HG03442 (cell line): ENCODE results near the gene RAB31.

ENCODE experiments used
- ATAC-seq: cut with Tn5 transposase; IDR thresholded peaks from one replicate; pipeline ENCODE4 v1.9.1; 2021; ENCODE audit warnings: mild to moderate bottlenecking, moderate library complexity; ENCODE audit not compliant: unreplicated experiment

Gene RAB31

DNA sequence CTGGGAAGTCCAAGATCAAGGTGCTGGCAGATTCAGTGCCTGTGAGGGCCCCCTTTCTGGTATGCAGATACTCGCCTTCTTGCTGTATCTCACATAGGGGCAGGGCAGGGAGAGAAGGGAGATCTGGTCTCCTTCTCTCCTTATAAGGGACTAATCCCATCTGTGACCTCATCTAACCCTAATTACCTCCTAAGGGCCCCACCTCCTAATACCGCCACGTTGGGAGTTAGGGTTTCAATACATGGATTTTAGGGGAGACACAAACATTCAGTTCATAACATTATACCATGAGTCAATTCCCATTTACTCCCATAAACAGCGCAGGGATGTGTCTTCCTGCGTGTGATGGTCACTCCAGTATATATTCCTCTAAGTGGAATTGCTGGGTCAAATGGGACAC is 103.9 kb downstream of the RAB31 start:
- no peak for ATAC-seq

DNA sequence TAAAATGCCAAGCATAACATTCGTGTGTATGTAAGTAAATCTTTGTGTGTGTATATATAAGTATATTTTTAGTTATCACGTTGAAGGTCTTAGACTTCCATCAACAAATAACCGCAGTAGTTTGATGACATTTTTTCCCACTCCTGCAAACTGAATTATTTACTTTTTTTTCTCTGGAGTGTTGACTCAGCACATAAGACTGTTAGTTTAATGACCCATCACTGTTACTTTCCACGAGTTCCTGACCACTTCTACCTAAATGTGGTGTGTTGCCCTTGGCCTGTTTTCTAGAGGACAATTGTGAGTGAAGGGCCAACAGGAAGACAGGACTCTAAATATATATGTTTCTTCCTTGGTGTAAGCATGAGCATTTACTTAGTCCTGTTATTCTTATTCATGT is 106.3 kb downstream of the RAB31 start:
- no peak for ATAC-seq

DNA sequence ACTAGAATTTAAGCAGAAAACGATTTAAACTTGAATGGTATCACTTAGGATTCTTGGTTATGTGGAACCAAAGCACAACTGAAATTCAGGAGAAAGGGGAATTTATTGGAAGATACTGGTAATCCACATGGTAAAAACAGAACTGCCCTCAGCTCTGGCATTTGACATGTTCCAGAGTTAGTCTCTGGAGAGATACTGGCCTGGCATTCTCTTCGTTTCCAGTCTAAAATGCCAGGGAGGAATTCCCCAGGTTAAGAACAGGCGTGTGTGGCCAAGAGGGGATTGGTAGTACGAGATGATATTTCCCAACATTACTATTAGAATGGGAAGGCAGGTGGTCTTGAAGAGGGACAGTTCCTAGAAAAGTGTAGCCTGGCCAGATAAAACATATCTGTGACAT is 109.2 kb downstream of the RAB31 start:
- no peak for ATAC-seq

DNA sequence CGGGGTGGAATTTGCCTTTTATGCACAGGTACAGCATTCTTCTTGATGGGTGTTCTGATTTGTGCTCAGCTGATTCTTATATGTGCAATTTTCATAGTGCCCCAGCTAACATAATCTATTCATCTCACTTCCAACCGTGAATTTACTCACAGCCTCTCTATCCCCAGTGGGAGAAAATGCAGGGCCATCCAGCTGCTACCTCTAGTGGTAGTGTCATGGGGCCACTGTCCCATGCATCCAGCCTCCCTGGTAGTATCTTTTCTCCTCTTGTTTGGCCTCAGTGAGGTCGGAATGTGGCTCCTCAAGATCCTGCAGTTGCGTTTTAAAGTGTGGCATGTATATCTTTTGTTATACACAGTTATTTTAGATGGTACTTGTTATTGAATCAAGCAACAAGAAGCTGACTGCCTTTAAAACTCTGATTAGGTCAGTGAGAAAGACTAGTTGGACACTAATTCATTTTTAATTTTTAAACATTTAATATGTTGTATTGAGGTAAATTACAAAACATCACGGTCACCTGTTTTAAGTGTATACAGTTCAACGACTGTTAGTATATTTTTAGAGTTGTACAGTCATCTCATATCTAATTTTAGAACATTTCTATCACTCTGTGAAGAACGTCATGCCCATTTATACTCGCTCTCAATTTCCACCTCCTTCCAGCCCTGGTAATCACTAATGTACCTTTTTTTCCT is 109.8 kb downstream of the RAB31 start:
- no peak for ATAC-seq

DNA sequence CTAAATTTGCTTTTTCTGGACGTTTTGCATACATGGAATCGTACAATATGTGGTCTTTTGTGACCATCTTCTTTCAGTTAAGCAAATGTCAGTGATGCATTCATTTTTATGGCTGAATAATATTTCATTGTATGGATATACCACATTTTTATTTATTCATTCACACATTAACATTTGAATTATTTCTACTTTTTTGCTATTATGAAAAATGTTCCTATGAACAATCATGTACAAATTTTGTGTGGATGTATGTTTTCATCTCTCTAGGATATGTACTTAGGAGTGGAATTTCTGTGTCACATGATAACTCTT is 110.3 kb downstream of the RAB31 start:
- no peak for ATAC-seq

DNA sequence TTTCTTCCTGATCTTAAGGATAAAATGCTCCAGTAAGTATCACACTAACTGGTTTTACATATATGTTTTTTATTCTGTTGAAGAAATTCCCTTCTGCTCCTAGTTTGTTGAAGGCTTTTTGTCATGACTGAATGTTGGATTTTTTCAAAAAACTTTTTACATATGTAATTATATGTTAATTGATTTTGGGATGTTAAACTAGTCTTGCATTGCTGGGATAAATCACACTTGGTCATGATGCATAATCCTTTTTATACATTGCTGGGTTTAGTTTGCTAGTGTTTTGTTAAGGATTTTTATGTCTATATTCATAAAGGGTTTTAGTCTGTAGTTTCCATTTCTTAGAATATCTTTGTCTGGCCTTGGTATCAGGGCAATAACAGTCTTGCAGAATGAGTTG is 112.0 kb downstream of the RAB31 start:
- no peak for ATAC-seq

DNA sequence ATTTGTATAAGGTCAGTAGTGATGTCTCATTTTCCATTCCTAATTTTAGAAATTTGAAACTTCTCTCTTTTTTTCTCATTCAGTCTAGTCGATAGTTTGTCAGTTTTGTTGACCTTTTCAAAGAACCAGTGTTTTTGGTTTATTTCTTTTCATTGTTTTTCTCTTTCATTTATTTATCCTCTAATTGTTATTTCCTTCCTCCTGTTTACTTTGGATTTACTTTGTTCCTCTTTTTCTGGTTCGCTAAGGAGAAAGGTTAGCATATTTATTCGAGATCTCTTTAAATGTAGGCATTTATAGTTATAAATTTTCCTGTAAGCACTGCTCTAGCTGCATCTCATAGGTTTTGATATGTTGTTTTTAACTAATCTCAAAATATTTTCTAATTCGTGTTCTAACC is 112.6 kb downstream of the RAB31 start:
- no peak for ATAC-seq

DNA sequence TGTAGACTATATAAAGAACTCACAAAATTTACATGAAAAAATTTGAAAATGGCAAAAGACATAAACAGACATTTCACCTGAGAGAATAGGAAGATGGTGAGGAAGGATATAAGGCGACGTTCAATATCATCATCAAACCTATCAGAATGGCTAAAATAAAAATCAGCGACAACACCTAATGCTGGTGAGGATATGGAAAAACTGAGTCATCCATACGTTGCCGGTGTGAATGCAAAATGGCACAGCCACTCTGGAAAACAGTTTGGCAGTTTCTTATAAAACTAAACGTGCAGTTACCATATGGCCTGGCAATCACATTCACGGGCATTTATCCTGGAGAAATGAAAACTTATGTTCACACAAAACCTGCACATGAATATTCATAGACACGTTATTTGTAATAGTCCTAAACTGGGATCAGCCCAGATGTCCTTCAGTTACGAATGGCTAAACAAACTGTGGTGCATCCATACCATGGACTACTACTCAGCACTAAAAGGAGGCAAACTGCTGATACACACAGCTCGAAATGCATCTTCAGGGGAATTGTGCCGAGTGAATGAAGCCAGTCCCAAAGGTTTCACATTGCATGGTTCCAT is 114.6 kb downstream of the RAB31 start:
- ATAC-seq, result no peak

DNA sequence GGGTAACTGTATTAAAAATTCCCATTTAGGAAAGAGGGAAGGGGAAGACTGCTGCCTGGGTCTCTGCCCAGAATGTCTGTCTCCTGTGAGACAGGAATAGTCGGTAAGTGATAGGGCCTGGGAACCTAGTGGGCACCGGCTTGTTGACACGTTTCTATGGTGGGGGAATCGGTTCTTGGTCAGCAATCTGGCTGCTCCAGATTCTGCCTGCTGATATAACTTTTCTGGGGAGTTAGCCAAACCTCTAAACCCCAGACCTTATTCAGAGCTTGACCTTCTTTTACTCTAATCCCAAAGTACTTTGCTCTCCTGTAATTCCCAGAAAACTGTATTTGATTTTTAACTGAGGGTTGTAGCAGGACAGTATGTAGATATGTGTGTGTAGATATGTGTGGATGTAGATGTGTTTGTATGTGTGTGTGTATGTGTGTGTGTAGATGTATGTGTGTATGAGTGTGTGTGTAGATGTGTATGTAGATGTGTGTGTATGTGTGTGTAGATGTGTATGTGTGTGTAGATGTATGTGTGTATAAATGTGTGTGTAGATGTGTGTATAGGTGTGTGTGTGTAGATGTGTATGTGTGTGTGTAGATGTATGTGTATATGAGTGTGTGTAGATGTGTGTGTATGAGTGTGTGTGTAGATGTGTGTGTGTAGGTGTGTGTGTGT is 115.8 kb downstream of the RAB31 start:
- no peak for ATAC-seq

DNA sequence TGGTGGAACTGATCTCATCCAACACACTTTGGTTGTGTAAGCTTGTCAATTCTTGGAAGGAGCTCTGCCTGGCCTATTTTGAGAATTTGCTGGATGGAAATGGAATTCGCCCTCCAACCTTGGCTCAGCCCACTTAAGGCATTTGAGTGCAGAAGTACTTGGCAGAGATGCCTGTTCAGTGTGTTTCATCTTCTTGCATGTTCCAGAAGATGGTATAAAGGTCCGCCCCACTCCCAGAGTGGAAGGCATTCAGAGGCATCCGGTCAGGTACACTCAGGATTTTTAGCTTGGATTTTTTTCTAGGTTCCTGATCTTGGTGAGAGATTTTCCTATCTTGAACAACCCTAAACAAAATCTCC is 116.4 kb downstream of the RAB31 start:
- ATAC-seq, result no peak

DNA sequence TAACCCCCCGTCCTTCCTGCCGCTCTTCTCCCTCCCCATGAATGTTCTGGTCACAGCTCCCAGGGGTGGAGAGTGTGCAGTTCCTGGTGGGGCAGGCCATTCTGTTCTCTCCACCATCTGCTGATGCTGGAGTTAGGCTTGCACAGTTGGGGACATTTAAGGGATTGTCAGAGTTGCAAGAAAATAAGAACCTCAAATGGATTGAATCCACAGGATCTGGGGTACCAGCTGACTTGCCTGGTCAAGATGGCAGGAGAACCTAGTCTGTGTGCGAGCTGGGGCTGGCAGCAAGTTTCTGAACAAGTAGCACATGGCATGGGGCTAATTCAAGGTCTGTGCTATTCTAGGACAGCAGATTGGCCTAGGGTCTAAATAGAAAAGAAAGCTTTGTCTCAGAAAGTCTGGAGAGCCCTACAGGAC is 116.9 kb downstream of the RAB31 start:
- no peak for ATAC-seq

DNA sequence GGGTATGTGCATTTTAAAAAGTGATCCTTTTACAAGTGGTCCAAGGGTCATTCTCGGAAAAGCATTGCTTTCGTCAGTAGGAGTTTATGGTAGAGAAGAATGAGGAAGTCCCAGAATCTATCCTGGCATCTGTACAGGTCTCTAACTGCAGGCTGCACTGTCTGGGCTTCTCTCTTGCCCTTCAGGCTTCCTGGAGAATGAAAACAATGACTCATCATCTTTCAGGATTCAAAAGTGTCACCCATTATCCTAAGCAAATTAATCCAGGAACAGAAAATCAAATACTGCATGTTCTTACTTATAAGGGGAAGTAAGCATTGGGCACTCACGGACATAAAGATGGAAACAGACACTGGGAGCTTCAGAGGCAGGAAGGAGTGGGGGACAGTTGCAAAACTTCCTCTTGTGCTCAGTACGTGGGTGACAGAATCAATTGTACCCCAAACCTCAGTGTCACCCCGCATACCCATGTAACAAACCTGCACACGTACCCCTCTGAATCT is 117.5 kb downstream of the RAB31 start:
- ATAC-seq, result no peak

DNA sequence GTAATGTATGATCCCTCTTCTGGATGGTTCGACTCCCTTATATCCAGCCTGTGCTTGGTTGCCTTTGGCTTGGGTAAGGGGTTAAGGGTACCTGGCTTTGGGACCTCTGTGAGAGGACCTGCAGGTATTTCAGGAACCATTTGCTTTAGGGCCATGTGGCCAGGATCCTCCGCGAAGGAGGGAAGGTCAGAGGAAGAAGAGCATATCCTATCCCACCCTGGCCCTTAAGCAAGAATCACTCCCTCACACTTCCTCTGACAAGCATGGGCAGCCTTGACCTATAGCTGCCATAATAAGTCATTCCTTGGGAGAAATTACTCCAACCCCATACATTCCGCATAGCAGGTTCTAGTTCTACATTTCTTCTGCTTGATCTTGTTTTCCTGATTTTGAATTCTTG is 118.6 kb downstream of the RAB31 start:
- no peak for ATAC-seq

DNA sequence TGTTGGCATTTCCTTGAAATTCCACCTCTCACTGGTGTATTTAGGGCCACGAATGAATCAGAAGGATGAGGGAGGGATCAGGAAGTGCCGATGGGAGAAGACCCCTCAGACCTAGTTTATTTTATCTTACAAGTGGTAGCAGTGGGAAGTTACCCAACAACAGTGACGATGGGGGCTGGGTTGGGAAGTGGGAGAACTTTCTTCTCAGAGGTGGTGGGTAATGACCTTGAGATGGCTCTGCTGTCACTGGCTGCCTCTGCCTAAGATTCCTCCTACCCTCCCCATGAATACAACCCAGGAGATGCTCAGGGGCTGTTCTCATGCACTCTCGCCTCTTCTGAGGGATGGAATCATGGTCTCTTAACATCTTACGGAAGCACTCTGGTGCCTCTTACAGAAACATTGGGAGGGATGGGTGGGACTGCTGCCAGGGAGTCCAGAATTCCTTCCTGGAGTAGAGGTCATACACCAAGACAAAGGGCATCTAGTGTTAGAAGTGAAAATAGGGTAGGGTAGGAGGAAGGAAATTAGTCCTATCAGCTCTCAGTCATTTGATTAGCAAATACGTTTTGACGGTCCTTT is 119.2 kb downstream of the RAB31 start:
- no peak for ATAC-seq

DNA sequence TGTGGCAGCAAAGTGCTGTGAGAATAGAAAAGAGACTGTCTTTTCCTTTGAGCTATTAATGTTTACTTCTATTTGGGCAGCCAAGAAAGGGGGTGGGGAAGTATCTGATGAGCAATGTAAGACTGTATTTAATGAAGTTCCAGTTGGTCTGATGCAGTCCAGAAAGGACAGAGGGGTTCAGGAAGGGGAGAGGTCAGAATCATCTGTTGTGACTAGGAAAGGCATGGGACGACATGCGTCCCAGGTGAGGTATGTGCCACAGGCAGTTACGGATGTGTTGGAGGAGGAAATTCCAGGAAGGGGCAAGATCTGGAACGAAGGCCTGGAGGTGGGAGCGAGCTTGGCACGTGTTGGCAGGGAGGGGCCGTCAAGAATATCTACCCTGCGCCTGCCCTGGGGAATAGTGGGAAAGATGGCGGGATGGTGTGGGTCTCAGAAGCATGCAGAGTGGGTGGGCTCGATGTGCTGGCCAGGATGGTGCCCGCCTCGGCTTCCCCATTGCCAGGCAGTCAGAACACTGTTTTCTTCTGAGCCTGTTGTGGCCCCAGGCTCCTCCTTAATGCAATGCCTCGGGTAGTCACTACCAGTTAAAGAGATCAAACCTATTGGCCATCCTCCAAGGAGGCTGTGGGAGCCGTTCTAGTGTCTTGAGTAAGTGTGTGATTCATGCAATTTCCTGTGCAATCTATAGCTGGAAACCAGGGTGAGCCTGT is 119.8 kb downstream of the RAB31 start:
- no peak for ATAC-seq

DNA sequence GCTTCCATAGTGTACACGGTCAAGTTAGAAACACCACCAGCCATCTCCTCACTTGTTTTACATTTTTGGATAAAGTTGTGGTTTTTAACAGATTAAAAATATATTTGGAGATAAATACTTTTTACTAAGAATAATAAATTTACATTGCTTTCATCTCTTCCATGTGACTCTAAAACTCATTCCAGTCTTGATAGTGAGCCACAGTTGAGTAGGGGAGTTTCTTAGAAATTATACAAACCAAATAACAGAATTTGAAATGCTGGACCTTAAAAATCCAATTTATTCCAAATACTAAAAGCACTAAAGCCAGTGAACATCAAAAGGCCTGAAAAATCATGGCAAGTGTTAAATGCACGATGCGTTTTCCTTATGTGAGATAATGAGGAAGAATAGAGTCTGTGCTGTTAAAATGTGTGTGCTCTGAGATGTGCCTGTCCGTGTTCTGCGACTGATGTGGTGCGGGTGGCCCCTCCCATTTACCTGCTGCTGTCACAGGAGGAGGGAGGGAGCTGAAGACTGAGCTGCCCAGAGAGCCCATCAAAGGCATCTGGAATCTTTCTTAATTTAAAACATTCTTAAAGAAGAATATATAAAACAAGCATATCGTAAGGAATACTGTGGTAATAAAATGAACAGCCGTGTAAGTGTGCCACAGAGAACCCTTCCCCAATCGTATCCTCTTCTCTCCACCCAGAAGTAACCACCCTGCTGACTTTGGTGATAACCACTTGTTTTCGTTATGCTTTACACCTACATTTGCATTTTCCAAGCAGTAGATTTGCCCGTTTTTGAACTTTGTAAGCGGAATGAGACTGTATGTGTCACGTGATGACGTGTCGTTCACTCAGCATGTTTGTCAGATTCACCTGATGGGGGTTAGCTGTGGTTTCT is 120.7 kb downstream of the RAB31 start:
- no peak for ATAC-seq

DNA sequence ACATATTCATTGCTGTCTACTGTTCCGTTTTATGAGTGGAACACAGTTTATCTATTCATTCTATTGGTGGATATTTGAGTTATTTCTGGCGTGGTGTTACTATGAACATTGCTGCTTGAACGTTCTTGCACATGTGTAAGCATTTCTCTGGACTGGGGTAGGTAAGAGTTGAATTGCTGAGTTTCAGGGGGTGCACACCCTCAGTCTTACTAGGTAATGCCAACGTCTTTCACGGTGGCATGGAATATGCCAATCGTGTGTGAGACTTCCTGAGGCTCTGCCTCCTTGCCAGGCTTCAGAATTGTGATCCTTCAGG is 121.3 kb downstream of the RAB31 start:
- no peak for ATAC-seq

DNA sequence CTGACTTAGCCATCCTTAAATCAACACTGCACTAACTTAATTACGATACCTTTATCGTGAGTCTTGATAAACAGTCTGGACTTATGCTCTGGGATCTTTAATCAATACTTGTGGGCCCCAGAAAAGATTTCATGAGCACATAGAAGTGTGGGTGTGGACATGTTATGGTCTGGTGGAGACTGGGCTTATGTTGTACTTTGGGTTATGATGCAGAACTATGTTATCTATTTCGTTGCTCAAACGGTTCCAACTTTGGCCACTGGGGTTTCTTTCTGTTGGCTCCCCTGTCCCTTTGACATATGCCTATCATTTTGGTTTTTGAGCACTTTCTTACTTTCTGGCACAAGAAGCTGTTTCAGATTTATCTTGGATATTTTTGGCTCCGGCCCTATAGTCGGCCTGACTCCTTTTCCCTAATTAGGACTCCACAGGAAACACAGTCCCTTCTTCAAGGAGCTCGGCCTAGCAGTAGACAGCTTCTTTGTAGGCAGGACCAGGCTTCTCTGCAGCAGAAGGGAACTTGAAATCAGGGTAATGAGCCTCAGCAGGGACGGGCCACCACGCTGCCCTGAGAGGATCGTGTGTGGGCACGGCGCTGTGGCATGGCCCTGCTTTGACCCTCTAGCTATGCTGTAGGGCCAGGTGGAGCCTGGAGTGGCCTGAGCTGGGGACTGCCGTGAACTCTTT is 123.1 kb downstream of the RAB31 start:
- no peak for ATAC-seq

DNA sequence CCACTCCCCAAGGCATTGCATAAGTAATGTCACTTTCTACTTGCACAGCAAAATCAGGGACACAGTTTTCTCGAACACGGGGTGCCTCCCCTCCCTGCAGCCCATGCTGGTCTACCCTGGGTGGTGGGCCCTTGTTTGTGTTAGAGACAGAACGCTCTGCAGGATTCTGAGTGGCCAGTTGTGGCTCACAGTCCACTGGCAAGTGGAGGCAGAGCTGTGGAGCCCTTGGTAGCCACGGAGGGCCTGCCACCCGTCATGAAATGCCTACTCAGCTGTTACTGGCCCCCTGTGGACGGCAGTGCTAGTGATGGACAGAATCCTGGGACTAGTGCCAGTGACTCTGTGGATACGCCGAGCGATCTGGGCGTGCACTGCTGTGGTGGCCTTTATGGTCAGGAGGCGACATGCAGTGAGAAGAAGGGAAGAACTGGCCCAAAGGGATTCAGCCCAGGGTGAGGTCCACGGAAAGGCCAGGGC is 123.7 kb downstream of the RAB31 start:
- ATAC-seq, result no peak

DNA sequence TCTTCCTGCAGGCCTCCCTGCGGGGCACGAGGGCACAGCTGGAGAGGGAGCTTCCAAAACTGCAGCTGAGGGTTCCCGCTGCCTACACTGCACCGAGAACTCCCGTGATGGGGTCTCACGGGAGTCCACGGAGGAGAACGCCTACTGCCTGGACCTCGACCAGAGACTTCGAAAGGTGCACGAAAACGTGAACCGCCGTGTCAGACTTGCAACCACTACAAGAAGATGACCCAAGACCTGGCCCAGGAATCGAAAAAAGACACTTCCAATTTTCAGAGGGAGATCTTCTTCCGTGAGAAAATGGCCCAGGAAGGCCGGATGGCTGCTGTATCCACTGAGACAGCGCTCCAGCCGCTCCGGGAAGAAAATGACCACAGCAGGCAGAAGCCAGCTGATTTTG is 124.8 kb downstream of the RAB31 start:
- no peak for ATAC-seq
